Measurements from ENCODE around the gene GPR146. TPM values are rescaled to one million over a fixed set of nuclear protein-coding genes. Genes with fewer than 3 reads are reported as not detected.

GPR146 gene
- total RNA-seq, 4 donors from 2014 or later, result 8.7 to 49.4 (median 32.7) TPM

DNA sequence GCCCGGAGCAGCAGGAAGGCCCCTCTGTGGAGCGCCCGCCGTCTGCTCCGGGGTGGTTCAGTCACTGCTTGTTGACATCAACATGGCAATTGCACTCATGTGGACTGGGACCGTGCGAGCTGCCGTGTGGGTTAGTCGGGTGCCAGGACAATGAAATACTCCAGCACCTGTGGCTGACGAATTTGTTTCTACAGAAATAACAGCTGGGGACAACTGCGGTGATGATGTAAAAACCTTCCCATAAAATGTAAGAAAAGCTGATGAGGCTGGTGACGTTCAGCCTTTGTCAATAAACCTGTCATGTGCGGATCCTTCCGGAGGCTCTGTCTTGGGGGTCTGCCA lies 49.1 kb downstream of the GPR146 start:
- intact Hi-C loops (cut with DNase I), result no loop called here
- peaks cover 19% of the 10 kb centered on the region in 2 donors for H3K36me3 ChIP-seq
- no peaks in the 10 kb centered on the region for H3K9me3 ChIP-seq
- WGBS, 2 donors, result 53 to 60% methylated on average over 14 of the region's 14 CpGs
- H3K4me1 ChIP-seq, result peaks cover 50 to 62% of the 10 kb centered on the region in 2 donors
- no peaks in the 10 kb centered on the region for H3K27me3 ChIP-seq
- H3K4me3 ChIP-seq (replicated peaks in 1 of 3), result no peak overlapping the region
- H3K27ac ChIP-seq, result peak overlapping the region; percentile 73 to 90 (median 88)
- DNase-seq, result peak in 1 of 2 donors; percentile 60
- TF ChIP-seq, protein P1, sequence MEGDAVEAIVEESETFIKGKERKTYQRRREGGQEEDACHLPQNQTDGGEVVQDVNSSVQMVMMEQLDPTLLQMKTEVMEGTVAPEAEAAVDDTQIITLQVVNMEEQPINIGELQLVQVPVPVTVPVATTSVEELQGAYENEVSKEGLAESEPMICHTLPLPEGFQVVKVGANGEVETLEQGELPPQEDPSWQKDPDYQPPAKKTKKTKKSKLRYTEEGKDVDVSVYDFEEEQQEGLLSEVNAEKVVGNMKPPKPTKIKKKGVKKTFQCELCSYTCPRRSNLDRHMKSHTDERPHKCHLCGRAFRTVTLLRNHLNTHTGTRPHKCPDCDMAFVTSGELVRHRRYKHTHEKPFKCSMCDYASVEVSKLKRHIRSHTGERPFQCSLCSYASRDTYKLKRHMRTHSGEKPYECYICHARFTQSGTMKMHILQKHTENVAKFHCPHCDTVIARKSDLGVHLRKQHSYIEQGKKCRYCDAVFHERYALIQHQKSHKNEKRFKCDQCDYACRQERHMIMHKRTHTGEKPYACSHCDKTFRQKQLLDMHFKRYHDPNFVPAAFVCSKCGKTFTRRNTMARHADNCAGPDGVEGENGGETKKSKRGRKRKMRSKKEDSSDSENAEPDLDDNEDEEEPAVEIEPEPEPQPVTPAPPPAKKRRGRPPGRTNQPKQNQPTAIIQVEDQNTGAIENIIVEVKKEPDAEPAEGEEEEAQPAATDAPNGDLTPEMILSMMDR (IDR thresholded peaks at IDR 0.05), result no peak
- no peak for TF ChIP-seq POLR2A (IDR thresholded peaks at IDR 0.05)

GRCh38 chr7:1093916-1094508 lies 49.7 kb downstream of the GPR146 start:
- H3K4me1 ChIP-seq, result peaks cover 44 to 57% of the 10 kb centered on the region in 2 donors
- 49 to 67% methylated on average over 10 to 20 of the region's 20 CpGs for WGBS, 2 donors
- TF ChIP-seq, protein P1 (IDR thresholded peaks at IDR 0.05), result no peak
- TF ChIP-seq POLR2A (IDR thresholded peaks at IDR 0.05), result peak in 1 of 2 donors; percentile 37
- no peaks in the 10 kb centered on the region for H3K27me3 ChIP-seq
- H3K9me3 ChIP-seq, result no peaks in the 10 kb centered on the region
- peaks cover 19% of the 10 kb centered on the region in 2 donors for H3K36me3 ChIP-seq
- H3K27ac ChIP-seq, result peak overlapping the region; percentile 73 to 90 (median 88)
- DNase-seq, result peak; percentile 95 to 96
- no peak overlapping the region for H3K4me3 ChIP-seq (replicated peaks in 1 of 3)
- intact Hi-C loops (cut with DNase I), result no loop called here

DNA sequence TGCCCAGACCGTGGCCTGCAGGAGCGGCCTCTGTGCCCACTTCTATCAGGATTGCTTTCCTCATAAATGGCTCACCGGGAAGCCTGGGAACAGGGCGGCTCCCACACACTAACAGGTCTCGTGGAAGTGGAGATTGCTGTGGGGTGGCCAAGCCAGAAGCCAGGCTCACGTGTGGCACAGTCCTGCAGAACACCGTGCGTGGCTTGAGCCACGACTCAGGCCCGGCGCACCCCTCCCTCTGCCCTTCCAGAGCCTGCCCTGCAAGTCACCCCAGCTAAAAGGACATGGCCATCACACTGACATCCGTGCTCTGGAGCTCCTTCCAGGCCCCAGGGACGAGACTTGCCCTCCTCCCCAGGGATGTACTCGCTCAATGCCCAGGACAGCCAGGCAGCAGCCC lies 50.5 kb downstream of the GPR146 start:
- Histone ChIP-seq H3K9me3 (no peaks in the 10 kb centered on the region), H3K4me3 (replicated peaks in 1 of 3) (no peak overlapping the region), H3K4me1 (peaks cover 44 to 53% of the 10 kb centered on the region in 2 donors), H3K27me3 (no peaks in the 10 kb centered on the region), H3K36me3 (peaks cover 19% of the 10 kb centered on the region in 2 donors), H3K27ac (peak overlapping the region; percentile 38 to 90 (median 88))
- 88 to 90% methylated on average over 9 to 14 of the region's 14 CpGs for WGBS, 2 donors
- no peak for TF ChIP-seq POLR2A (IDR thresholded peaks at IDR 0.05)
- TF ChIP-seq, protein P1 (IDR thresholded peaks at IDR 0.05), result no peak
- no peak for DNase-seq
- intact Hi-C loops (cut with DNase I), result no loop called here

GRCh38 chr7:1095621-1096155 lies 51.3 kb downstream of the GPR146 start:
- no peak for TF ChIP-seq POLR2A (IDR thresholded peaks at IDR 0.05)
- TF ChIP-seq, protein P1 (IDR thresholded peaks at IDR 0.05), result no peak
- intact Hi-C loops (cut with DNase I), result no loop called here
- H3K9me3 ChIP-seq, result no peaks in the 10 kb centered on the region
- peak overlapping the region; percentile 38 to 90 (median 88) for H3K27ac ChIP-seq
- peaks cover 44 to 53% of the 10 kb centered on the region in 2 donors for H3K4me1 ChIP-seq
- WGBS, 2 donors, result 42 to 62% methylated on average over 16 to 21 of the region's 23 CpGs
- peak; percentile 70 to 77 for DNase-seq
- H3K4me3 ChIP-seq (replicated peaks in 1 of 3), result no peak overlapping the region
- peaks cover 19% of the 10 kb centered on the region in 2 donors for H3K36me3 ChIP-seq
- no peaks in the 10 kb centered on the region for H3K27me3 ChIP-seq

Measured in thyroid gland (tissue), 4 donors.